Progenitor cell of endocrine pancreas (in vitro differentiated cells): Measurements from ENCODE around the gene USP15. TPM values are rescaled to one million over a fixed set of nuclear protein-coding genes. Genes with fewer than 3 reads are reported as not detected.

Experiments used
- DNase-seq: peaks from one replicate; pipeline ENCODE4 v3.0.0; 2021; ENCODE audit warnings: low spot score; ENCODE audit not compliant: unreplicated experiment
- H3K27ac Mint-ChIP-seq: 2 replicates; pipeline ENCODE4 v1.8.0; 2021; ENCODE audit warnings: mild to moderate bottlenecking, moderate library complexity, mixed read lengths
- H3K27me3 Mint-ChIP-seq: 2 replicates; pipeline ENCODE4 v1.8.0; 2021; ENCODE audit warnings: mixed read lengths
- H3K36me3 Mint-ChIP-seq: 2 replicates; pipeline ENCODE4 v1.8.0; 2022; ENCODE audit warnings: mixed read lengths; ENCODE audit not compliant: insufficient read depth
- H3K4me1 Mint-ChIP-seq: 2 replicates; pipeline ENCODE4 v1.8.0; 2021; ENCODE audit warnings: low read depth, mixed read lengths
- H3K4me3 Mint-ChIP-seq: 2 replicates; pipeline ENCODE4 v1.8.0; 2021; ENCODE audit warnings: low read depth, mild to moderate bottlenecking, moderate library complexity, mixed read lengths
- H3K9me3 Mint-ChIP-seq: 2 replicates; pipeline ENCODE4 v1.8.0; 2021; ENCODE audit warnings: low read depth, mixed read lengths
- CTCF ChIP-seq: fragments of 200-600 bp; sonication (generic); IDR thresholded peaks from one replicate; pipeline ENCODE4 v1.5.0; 2021; ENCODE audit warnings: antibody characterized with exemption, mild to moderate bottlenecking; ENCODE audit not compliant: unreplicated experiment
- long read RNA-seq: library from polyadenylated mRNA; unstranded; transcript quantifications from one replicate; pipeline ENCODE4 v2.0.0, GENCODE V29; 2020
- total RNA-seq: library from RNA; stranded (reverse); gene quantifications from 2 replicates; pipeline ENCODE4 v1.2.1, GENCODE V29; 2021

Gene USP15
- 43.3 and 49.1 TPM in 2 replicates for total RNA-seq
- long read RNA-seq, full-length matches to known transcripts: 76 of 120 reads
- long read RNA-seq, partial matches to known transcripts: 24 of 120 reads
- long read RNA-seq, other reads (novel, unspliced or antisense): 20 of 120 reads

- H3K27me3 Mint-ChIP-seq: no peaks in the 10 kb centered on the region
- H3K27ac Mint-ChIP-seq: peak within 1 kb of the TSS; percentile 97
- no peaks in the 10 kb centered on the region for H3K36me3 Mint-ChIP-seq
- H3K4me1 Mint-ChIP-seq: peaks cover 2% of the 10 kb centered on the region
- TF ChIP-seq CTCF: peak; percentile 89
- peak; percentile 97 for DNase-seq
- H3K9me3 Mint-ChIP-seq: no peaks in the 10 kb centered on the region
- peak within 1 kb of the TSS; percentile 99 for H3K4me3 Mint-ChIP-seq
Measured at GRCh38 chr12:62259993-62260732, at the start of gene USP15. USP15 (plus strand) TSS chr12:62260404; CDS start chr12:62260415, 11 bp downstream.

- H3K4me1 Mint-ChIP-seq: peaks cover 5% of the 10 kb centered on the region
- H3K27me3 Mint-ChIP-seq: no peaks in the 10 kb centered on the region
- H3K36me3 Mint-ChIP-seq: no peaks in the 10 kb centered on the region
- peak; percentile 76 for TF ChIP-seq CTCF
- no peak overlapping the region for H3K4me3 Mint-ChIP-seq
- DNase-seq: no peak
- no peak overlapping the region for H3K27ac Mint-ChIP-seq
- peaks cover 4% of the 10 kb centered on the region for H3K9me3 Mint-ChIP-seq
Measured at GRCh38 chr12:62210422-62210821, 49.8 kb upstream of the USP15 start.

- no peak overlapping the region for H3K4me3 Mint-ChIP-seq
- no peaks in the 10 kb centered on the region for H3K9me3 Mint-ChIP-seq
- H3K4me1 Mint-ChIP-seq: peaks cover 7% of the 10 kb centered on the region
- H3K27me3 Mint-ChIP-seq: no peaks in the 10 kb centered on the region
- no peak for TF ChIP-seq CTCF
- H3K27ac Mint-ChIP-seq: no peak overlapping the region
- H3K36me3 Mint-ChIP-seq: no peaks in the 10 kb centered on the region
- no peak for DNase-seq
Measured at GRCh38 chr12:62211510-62211909, 48.7 kb upstream of the USP15 start.

- no peak overlapping the region for H3K4me3 Mint-ChIP-seq
- peaks cover 7% of the 10 kb centered on the region for H3K4me1 Mint-ChIP-seq
- no peaks in the 10 kb centered on the region for H3K36me3 Mint-ChIP-seq
- no peak overlapping the region for H3K27ac Mint-ChIP-seq
- H3K27me3 Mint-ChIP-seq: no peaks in the 10 kb centered on the region
- no peak for DNase-seq
- no peak for TF ChIP-seq CTCF
- no peaks in the 10 kb centered on the region for H3K9me3 Mint-ChIP-seq
Measured at GRCh38 chr12:62214846-62215245, 45.4 kb upstream of the USP15 start.

GRCh38 chr12:62215506-62215905 lies 44.7 kb upstream of the USP15 start:
- Mint-ChIP-seq H3K27ac (peak overlapping the region; percentile 49), H3K9me3 (peaks cover 2% of the 10 kb centered on the region), H3K36me3 (no peaks in the 10 kb centered on the region), H3K4me1 (peaks cover 8% of the 10 kb centered on the region), H3K4me3 (no peak overlapping the region), H3K27me3 (no peaks in the 10 kb centered on the region)
- DNase-seq: no peak
- no peak for TF ChIP-seq CTCF
